CD14-positive monocyte (primary cell): Measurements from ENCODE around the gene RFNG. TPM values are rescaled to one million over a fixed set of nuclear protein-coding genes. Genes with fewer than 3 reads are reported as not detected.

Source experiments
- DNase-seq, 3 donors: peaks; one replicate each; pipeline ENCODE4 v3.0.0-alpha.2; 2011 to 2022
- H2AFZ ChIP-seq: 2 replicates; pipeline ENCODE4 v1.6.0; 2012; ENCODE audit warnings: mild to moderate bottlenecking, low read depth, low read length, inconsistent platforms; ENCODE audit not compliant: insufficient read depth, poor library complexity, severe bottlenecking
- H3K27ac ChIP-seq, 2 donors: 1 replicate in 1 of 2; 2 replicates in 1 of 2; pipeline ENCODE4 v1.5.1; 2012 to 2013; ENCODE audit warnings: low read length in 2 of 2, control low read depth in 1 of 2, inconsistent platforms in 1 of 2, low read depth in 1 of 2, mild to moderate bottlenecking in 1 of 2
- H3K27me3 ChIP-seq, 2 donors: one replicate each; pipeline versions ENCODE4 v1.6.0 to v1.6.1; 2011 to 2013; ENCODE audit warnings: low read length in 2 of 2; ENCODE audit not compliant: control insufficient read depth in 2 of 2, insufficient read depth in 2 of 2
- H3K36me3 ChIP-seq, 2 donors: replicated peaks in 1 of 2; 1 replicate in 1 of 2; 2 replicates in 1 of 2; pipeline versions ENCODE4 v1.5.1 to v1.6.1; 2012 to 2013; ENCODE audit warnings: low read length in 2 of 2, control low read depth in 1 of 2, inconsistent platforms in 1 of 2, mild to moderate bottlenecking in 1 of 2; ENCODE audit not compliant: insufficient read depth in 2 of 2, control insufficient read depth in 1 of 2
- H3K4me1 ChIP-seq, 2 donors: 1 replicate in 1 of 2; 2 replicates in 1 of 2; pipeline versions ENCODE4 v1.5.1 to v1.6.1; 2012 to 2013; ENCODE audit warnings: low read length in 2 of 2, control low read depth in 1 of 2, inconsistent platforms in 1 of 2, mild to moderate bottlenecking in 1 of 2, moderate library complexity in 1 of 2; ENCODE audit not compliant: insufficient read depth in 2 of 2, control insufficient read depth in 1 of 2
- H3K4me2 ChIP-seq: replicated peaks from 2 replicates; pipeline ENCODE3; 2012; ENCODE audit warnings: low read length, moderate library complexity, mild to moderate bottlenecking; ENCODE audit not compliant: poor library complexity, severe bottlenecking; ENCODE audit errors: extremely low read depth
- H3K4me3 ChIP-seq, 3 experiments: fragments of 200-600 bp in 1 of 3; sonication (generic) in 1 of 3; replicated peaks in 1 of 3; 1 replicate in 2 of 3; 2 replicates in 1 of 3; pipeline ENCODE4 v1.5.1; 2011 to 2013; ENCODE audit warnings: low read length in 3 of 3, mild to moderate bottlenecking in 3 of 3, control low read depth in 2 of 3, low read depth in 2 of 3, inconsistent platforms in 1 of 3, moderate library complexity in 1 of 3
- H3K79me2 ChIP-seq: 2 replicates; pipeline ENCODE4 v1.6.0; 2012; ENCODE audit warnings: mild to moderate bottlenecking, control low read depth, inconsistent platforms, low read length, moderate library complexity; ENCODE audit not compliant: insufficient read depth
- H3K9ac ChIP-seq: 2 replicates; pipeline ENCODE4 v1.6.0; 2017; ENCODE audit warnings: low read length, mild to moderate bottlenecking; ENCODE audit not compliant: insufficient read depth, poor library complexity, severe bottlenecking
- H3K9me3 ChIP-seq, 2 donors: replicated peaks in 1 of 2; 1 replicate in 1 of 2; 2 replicates in 1 of 2; pipeline versions ENCODE4 v1.5.1 to v1.6.1; 2012 to 2013; ENCODE audit warnings: low read length in 2 of 2, control low read depth in 1 of 2; ENCODE audit not compliant: control insufficient read depth in 1 of 2, insufficient read depth in 1 of 2
- H4K20me1 ChIP-seq: 2 replicates; pipeline ENCODE4 v1.6.0; 2012; ENCODE audit warnings: mild to moderate bottlenecking, low read length, control low read depth, moderate library complexity; ENCODE audit not compliant: insufficient read depth
- H3K27ac Mint-ChIP-seq, 7 donors: one replicate each; pipeline ENCODE4 v1.8.0; 2020; ENCODE audit warnings: mild to moderate bottlenecking in 7 of 7, mixed read lengths in 7 of 7, moderate library complexity in 6 of 7, inconsistent platforms in 2 of 7
- H3K27me3 Mint-ChIP-seq, 3 donors: one replicate each; pipeline ENCODE4 v1.8.0; 2021 to 2022; ENCODE audit warnings: low read depth in 3 of 3, mild to moderate bottlenecking in 3 of 3, mixed read lengths in 3 of 3, moderate library complexity in 3 of 3, inconsistent platforms in 1 of 3
- H3K36me3 Mint-ChIP-seq, 2 donors: one replicate each; pipeline ENCODE4 v1.8.0; 2020; ENCODE audit warnings: mixed read lengths in 2 of 2, inconsistent platforms in 1 of 2, mild to moderate bottlenecking in 1 of 2
- H3K4me1 Mint-ChIP-seq: one replicate; pipeline ENCODE4 v1.8.0; 2020; ENCODE audit warnings: mild to moderate bottlenecking, mixed read lengths
- H3K4me3 Mint-ChIP-seq, 2 donors: one replicate each; pipeline ENCODE4 v1.8.0; 2020; ENCODE audit warnings: mild to moderate bottlenecking in 2 of 2, mixed read lengths in 2 of 2, moderate library complexity in 1 of 2
- H3K9me3 Mint-ChIP-seq, 7 donors: one replicate each; pipeline ENCODE4 v1.8.0; 2020 to 2022; ENCODE audit warnings: mixed read lengths in 7 of 7, mild to moderate bottlenecking in 6 of 7, moderate library complexity in 6 of 7, inconsistent platforms in 2 of 7
- WGBS: methylation state at CpG from one replicate; pipeline ENCODE4 v1.1.5; 2013; ENCODE audit warnings: missing lambda C conversion rate; ENCODE audit not compliant: insufficient coverage; 5-methylcytosine and 5-hydroxymethylcytosine counted together
- intact Hi-C, 2 donors: fragments of 100-400 bp; cut with micrococcal nuclease; formaldehyde crosslinking; loops; one replicate each; pipeline versions ENCODE4 v1.15.0 to v1.15.1; 2023
- polyA plus RNA-seq, 3 donors: library from polyadenylated mRNA; depleted of rRNA in 1 of 3; unstranded in 2 of 3; stranded (reverse) in 1 of 3; fragments of 300-500 nt in 2 of 3; fragments of >200 nt in 1 of 3; fragmentation: Illumina TruSeq in 2 of 3; gene quantifications; 1 replicate in 2 of 3; 2 replicates in 1 of 3; pipeline ENCODE4 v1.2.3, GENCODE V29; 2012 to 2021
- TF ChIP-seq, protein P1 (sequence below): fragments of 200-600 bp; IDR thresholded peaks from one replicate; pipeline ENCODE4 v1.8.0; 2022; ENCODE audit warnings: antibody characterized with exemption, mild to moderate bottlenecking

Gene RFNG
- polyA plus RNA-seq, 3 donors, result 1.5 to 32.4 (median 4.1) TPM

DNA sequence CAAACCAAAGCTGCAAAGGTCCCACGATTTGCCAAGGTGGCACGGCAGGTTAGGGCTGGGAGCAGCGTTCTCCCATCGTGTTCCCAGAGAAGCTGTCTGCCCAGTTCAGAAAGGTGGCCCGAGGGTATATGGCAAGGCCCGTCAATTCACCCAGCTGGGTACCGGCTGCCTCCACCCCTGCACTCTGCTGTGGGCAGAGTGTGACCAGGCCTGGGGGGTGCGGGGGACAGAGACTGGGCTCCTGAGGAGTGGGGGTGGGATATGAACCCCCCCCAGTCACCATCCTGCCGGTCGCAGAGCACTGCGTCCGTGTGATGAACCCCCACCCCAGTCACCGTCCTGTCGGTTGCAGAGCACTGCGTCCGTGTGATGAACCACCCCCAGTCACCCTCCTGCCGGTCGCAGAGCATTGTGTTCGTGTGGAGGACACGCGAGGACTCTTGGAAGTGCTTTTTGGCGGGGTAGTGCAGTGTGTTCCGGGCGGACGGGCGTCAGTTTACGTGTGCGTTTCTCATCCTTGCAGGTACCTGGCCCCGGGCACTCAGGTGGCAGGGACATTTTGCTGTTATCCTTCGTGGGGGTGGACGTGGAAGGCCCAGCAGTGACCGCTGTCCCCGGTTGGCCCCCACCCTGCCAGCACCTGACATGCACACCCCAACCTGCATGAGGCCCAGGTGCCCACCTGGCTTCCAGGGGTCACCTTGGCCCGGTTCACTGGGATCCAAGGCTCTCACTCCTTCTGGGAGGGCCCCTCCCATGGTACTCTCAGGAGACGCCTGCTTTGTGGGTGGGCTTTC lies 49.1 kb upstream of the RFNG start:
- no peaks in the 10 kb centered on the region for H3K36me3 ChIP-seq
- H3K27me3 Mint-ChIP-seq, result peaks cover 0 to 4% (median 0%) of the 10 kb centered on the region in 3 donors
- H4K20me1 ChIP-seq, result no peaks in the 10 kb centered on the region
- H3K4me3 Mint-ChIP-seq, result no peak overlapping the region
- no peak overlapping the region for H3K4me2 ChIP-seq
- peaks cover 0 to 2% of the 10 kb centered on the region in 2 donors for H3K36me3 Mint-ChIP-seq
- no peaks in the 10 kb centered on the region for H3K9me3 ChIP-seq
- H3K9me3 Mint-ChIP-seq, result no peaks in the 10 kb centered on the region
- no peaks in the 10 kb centered on the region for H3K27me3 ChIP-seq
- H3K27ac ChIP-seq, result no peak overlapping the region
- H3K4me3 ChIP-seq, result no peak overlapping the region
- intact Hi-C loops, result no loop called here
- H3K27ac Mint-ChIP-seq, result peak overlapping the region in 1 of 7 donors; percentile 80
- H3K79me2 ChIP-seq, result peaks cover 6% of the 10 kb centered on the region
- no peak for DNase-seq
- 95% methylated on average over 26 of the region's 35 CpGs for WGBS
- TF ChIP-seq, protein P1, sequence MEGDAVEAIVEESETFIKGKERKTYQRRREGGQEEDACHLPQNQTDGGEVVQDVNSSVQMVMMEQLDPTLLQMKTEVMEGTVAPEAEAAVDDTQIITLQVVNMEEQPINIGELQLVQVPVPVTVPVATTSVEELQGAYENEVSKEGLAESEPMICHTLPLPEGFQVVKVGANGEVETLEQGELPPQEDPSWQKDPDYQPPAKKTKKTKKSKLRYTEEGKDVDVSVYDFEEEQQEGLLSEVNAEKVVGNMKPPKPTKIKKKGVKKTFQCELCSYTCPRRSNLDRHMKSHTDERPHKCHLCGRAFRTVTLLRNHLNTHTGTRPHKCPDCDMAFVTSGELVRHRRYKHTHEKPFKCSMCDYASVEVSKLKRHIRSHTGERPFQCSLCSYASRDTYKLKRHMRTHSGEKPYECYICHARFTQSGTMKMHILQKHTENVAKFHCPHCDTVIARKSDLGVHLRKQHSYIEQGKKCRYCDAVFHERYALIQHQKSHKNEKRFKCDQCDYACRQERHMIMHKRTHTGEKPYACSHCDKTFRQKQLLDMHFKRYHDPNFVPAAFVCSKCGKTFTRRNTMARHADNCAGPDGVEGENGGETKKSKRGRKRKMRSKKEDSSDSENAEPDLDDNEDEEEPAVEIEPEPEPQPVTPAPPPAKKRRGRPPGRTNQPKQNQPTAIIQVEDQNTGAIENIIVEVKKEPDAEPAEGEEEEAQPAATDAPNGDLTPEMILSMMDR, result no peak
- peaks cover 27 to 44% of the 10 kb centered on the region in 2 donors for H3K4me1 ChIP-seq
- H3K4me1 Mint-ChIP-seq, result peaks cover 27% of the 10 kb centered on the region
- H3K9ac ChIP-seq, result no peak overlapping the region
- no peak overlapping the region for H2AFZ ChIP-seq

DNA sequence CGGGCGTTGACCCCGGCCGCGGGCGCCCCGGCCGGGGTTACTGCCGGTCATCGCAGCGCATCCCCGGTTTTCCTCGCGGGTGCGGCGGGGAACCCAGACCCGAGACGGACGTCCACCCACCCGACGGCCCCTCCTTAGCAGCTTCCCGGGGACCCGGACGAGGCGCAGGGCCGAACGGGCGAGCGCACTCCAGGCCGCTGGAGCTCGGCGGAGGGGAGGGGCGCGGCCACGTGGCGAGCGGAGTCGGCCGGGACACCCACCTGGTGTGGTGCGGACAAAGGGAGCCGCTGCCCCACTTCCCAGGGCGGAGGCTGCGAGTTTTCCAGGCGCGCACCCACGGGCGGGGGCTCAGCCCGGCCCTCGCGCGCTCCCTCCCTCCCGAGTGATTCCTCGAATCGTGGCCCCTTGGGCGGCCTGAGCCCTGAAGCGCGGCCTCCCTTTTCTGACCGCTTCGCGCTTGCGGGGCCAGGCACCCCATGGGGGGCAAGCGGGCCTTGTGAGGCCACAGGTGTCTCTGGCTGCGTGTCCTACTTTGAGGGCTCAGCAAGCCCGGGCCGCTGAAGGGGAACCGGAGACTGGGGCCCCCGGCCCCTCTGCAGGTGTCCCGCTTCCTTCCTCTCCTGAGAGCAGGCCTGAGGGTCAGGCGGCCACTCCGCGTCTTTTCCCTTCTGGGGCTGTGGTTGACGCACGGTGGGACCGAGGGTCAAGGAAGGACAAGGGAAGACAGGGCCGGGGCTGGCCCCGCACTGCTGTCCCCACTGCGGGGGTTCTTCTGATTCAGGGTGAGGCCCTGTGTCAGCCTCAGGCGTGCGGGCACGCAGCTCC lies 47.5 kb upstream of the RFNG start:
- no peaks in the 10 kb centered on the region for H3K27me3 ChIP-seq
- H3K9me3 ChIP-seq, result no peaks in the 10 kb centered on the region
- H3K36me3 ChIP-seq, result peaks cover 6 to 9% of the 10 kb centered on the region in 2 donors
- H3K4me3 ChIP-seq, result peak overlapping the region; percentile 35 to 73 (median 41)
- H3K4me2 ChIP-seq, result peak overlapping the region; percentile 91
- H3K27ac ChIP-seq, result peak overlapping the region; percentile 62 to 82
- peaks cover 19% of the 10 kb centered on the region for H3K4me1 Mint-ChIP-seq
- WGBS, result 5% methylated on average over 78 of the region's 80 CpGs
- peak overlapping the region; percentile 78 to 85 for H3K4me3 Mint-ChIP-seq
- H2AFZ ChIP-seq, result peak overlapping the region; percentile 81
- peaks cover 21 to 37% of the 10 kb centered on the region in 2 donors for H3K4me1 ChIP-seq
- no peaks in the 10 kb centered on the region for H3K9me3 Mint-ChIP-seq
- peaks cover 6% of the 10 kb centered on the region for H3K79me2 ChIP-seq
- TF ChIP-seq, protein P1, result no peak
- peak overlapping the region; percentile 77 for H3K9ac ChIP-seq
- H3K27ac Mint-ChIP-seq, result peak overlapping the region in 6 of 7 donors; percentile 6 to 81 (median 64)
- H3K36me3 Mint-ChIP-seq, result peaks cover 0 to 2% of the 10 kb centered on the region in 2 donors
- peaks cover 0 to 4% (median 0%) of the 10 kb centered on the region in 3 donors for H3K27me3 Mint-ChIP-seq
- DNase-seq, result peak in 2 of 3 donors; percentile 6 to 20
- H4K20me1 ChIP-seq, result no peaks in the 10 kb centered on the region
- intact Hi-C loops, result loop anchor here (1.0 to 10.0 kb wide), 3 partner anchors 34 to 64 kb away; partner anchors contain the start of genes DCXR (in 1 of the 2), DUS1L (in 1 of the 2), GPS1 (in 1 of the 2) and RAC3 (in 1 of the 2)
